ENCODE data around the gene KSR2.

DNA sequence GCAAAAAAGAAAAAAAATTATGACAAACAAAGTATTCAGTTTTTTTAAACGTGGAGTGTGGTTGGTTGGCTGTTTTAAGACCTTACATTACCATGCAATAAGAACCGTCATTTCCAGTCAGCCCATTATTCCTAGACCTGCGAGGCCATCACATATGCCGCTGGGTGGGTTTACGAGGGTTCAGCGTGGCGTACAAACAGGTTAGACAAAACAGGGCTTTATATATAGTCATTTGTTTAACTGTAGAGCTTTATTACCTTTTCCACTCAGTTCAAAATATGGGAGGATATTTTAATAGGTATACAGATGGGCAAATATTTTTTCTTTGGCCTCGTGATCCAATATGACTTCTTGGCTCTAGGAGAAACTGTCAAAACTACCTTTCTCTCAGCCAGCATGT lies 67.2 kb downstream of the KSR2 start:
- TF ChIP-seq, protein P1, sequence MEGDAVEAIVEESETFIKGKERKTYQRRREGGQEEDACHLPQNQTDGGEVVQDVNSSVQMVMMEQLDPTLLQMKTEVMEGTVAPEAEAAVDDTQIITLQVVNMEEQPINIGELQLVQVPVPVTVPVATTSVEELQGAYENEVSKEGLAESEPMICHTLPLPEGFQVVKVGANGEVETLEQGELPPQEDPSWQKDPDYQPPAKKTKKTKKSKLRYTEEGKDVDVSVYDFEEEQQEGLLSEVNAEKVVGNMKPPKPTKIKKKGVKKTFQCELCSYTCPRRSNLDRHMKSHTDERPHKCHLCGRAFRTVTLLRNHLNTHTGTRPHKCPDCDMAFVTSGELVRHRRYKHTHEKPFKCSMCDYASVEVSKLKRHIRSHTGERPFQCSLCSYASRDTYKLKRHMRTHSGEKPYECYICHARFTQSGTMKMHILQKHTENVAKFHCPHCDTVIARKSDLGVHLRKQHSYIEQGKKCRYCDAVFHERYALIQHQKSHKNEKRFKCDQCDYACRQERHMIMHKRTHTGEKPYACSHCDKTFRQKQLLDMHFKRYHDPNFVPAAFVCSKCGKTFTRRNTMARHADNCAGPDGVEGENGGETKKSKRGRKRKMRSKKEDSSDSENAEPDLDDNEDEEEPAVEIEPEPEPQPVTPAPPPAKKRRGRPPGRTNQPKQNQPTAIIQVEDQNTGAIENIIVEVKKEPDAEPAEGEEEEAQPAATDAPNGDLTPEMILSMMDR (IDR thresholded peaks at IDR 0.05; ENCODE audit: low read length), result no peak
- no peak for TF ChIP-seq EZH2 (IDR thresholded peaks at IDR 0.05; ENCODE audit: borderline replicate concordance, low read length)
